GM18505 (cell line): ENCODE data around the gene RBM17.
"Not testable (repeated sequence)": the region's sequence is repeated elsewhere in the genome, so short reads cannot be mapped to it uniquely, and the experiment has no call there.

ENCODE experiments used
- ATAC-seq: cut with Tn5 transposase; IDR thresholded peaks from one replicate; pipeline ENCODE4 v1.9.1; 2021; ENCODE audit not compliant: unreplicated experiment
- POLR2A ChIP-seq: IDR thresholded peaks from 4 replicates; pipeline ENCODE4 v1.6.1; 2011; ENCODE audit warnings: borderline replicate concordance; ENCODE audit not compliant: insufficient read depth, insufficient read length; ENCODE audit errors: extremely low read depth

The RBM17 gene

GRCh38 chr10:6164271-6165095 is 75.6 kb downstream of the RBM17 start:
- ATAC-seq, result no peak
- TF ChIP-seq POLR2A, result no peak

- no peak for ATAC-seq
- no peak for TF ChIP-seq POLR2A
Measured at GRCh38 chr10:6165221-6165725, 76.4 kb downstream of the RBM17 start.

- not testable (repeated sequence) for ATAC-seq
Measured at GRCh38 chr10:6165933-6166332, 77.1 kb downstream of the RBM17 start.
